Testis (tissue), 3 donors: ENCODE data around the gene PLG. TPM values are rescaled to one million over a fixed set of nuclear protein-coding genes. Genes with fewer than 3 reads are reported as not detected.
"Not testable (repeated sequence)": the region's sequence is repeated elsewhere in the genome, so short reads cannot be mapped to it uniquely, and the experiment has no call there.

ENCODE experiments used
- DNase-seq: peaks from one replicate; pipeline ENCODE4 v3.0.0-alpha.2; 2019
- H3K27ac ChIP-seq, 2 donors: fragments of 200-600 bp; sonication (generic); one replicate each; pipeline ENCODE4 v1.5.1; 2019
- H3K27me3 ChIP-seq: fragments of 200-600 bp; sonication (generic); one replicate; pipeline ENCODE4 v1.5.1; 2019
- H3K36me3 ChIP-seq: fragments of 200-600 bp; sonication (generic); one replicate; pipeline ENCODE4 v1.5.1; 2017; ENCODE audit warnings: low read depth; ENCODE audit errors: missing control alignments
- H3K4me1 ChIP-seq: fragments of 200-600 bp; sonication (generic); one replicate; pipeline ENCODE4 v1.5.1; 2019
- H3K4me3 ChIP-seq, 2 donors: fragments of 200-600 bp; sonication (generic); one replicate each; pipeline ENCODE4 v1.5.1; 2017 to 2019
- H3K9me3 ChIP-seq: fragments of 200-600 bp; sonication (generic); one replicate; pipeline ENCODE4 v1.5.1; 2017
- CTCF ChIP-seq, 3 experiments: fragments of 450-650 bp in 2 of 3; fragments of 200-600 bp in 1 of 3; sonication (generic) in 1 of 3; IDR thresholded peaks; one replicate each; pipeline ENCODE4 v1.5.1; 2016 to 2019; ENCODE audit warnings: antibody characterized with exemption in 3 of 3, mild to moderate bottlenecking in 2 of 3, moderate library complexity in 1 of 3
- POLR2A ChIP-seq: fragments of 450-650 bp; IDR thresholded peaks from one replicate; pipeline ENCODE4 v1.6.1; 2017; ENCODE audit warnings: antibody characterized with exemption, mild to moderate bottlenecking, moderate library complexity
- WGBS, 2 donors: methylation state at CpG; one replicate each; pipeline ENCODE4 v1.1.5; 2018; 5-methylcytosine and 5-hydroxymethylcytosine counted together
- intact Hi-C: fragments of 100-400 bp; cut with DNase I; formaldehyde crosslinking; loops from one replicate; pipeline ENCODE4 v1.15.1; 2023; ENCODE audit warnings: low total_unique reads
- polyA plus RNA-seq: library from polyadenylated mRNA; stranded (reverse); fragments of 350-450 nt; fragmentation: Illumina TruSeq; extraction: RNeasy Lipid Tissue Mini Kit (QIAGEN cat#74804); gene quantifications from one replicate; pipeline ENCODE4 v1.2.3, GENCODE V29; 2014; ENCODE audit warnings: low read depth, low replicate concordance; ENCODE audit not compliant: insufficient read depth
- total RNA-seq, 2 donors: library from RNA; depleted of rRNA; stranded (reverse); fragments of >200 nt; gene quantifications; one replicate each; pipeline ENCODE4 v1.2.3, GENCODE V29; 2016

The PLG gene
- total and polyA plus RNA-seq, 3 donors from 2014 or later = 0.62 to 1.5 TPM; not detected in 1

DNA sequence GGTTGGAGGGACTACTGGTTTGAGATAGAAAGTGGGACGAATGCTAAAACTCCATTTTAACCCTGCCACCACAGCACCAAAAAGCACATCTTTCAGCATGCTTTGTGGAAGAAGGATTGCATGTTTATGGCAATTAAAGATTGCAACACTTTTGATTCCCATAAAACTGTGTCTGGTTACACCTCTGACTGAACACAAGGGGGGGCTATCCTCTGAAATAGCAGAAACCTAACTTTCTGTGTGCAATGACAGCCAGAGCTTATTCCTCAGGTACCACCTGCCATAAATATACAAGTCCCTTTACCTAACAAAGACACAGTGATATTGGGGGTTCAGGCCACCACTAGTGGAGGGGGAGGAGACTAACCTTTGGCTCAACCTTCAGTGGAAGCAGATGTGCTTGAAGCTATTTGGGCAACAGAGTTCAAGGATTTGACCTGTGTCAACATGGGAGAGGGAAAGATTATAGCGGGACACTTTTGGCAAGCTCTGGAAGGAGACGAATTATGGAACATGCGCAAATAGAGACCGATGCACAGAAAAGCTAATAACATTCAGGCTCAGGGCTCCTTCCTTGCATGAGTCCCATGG is 9.6 kb upstream of the PLG start:
- no peak for TF ChIP-seq CTCF (IDR thresholded peaks at IDR 0.05)
- TF ChIP-seq POLR2A = no peak
- no peaks in the 10 kb centered on the region for H3K4me1 ChIP-seq
- H3K4me3 ChIP-seq = no peak overlapping the region
- no peaks in the 10 kb centered on the region for H3K36me3 ChIP-seq
- H3K27me3 ChIP-seq = no peaks in the 10 kb centered on the region
- H3K27ac ChIP-seq = no peak overlapping the region
- H3K9me3 ChIP-seq = no peaks in the 10 kb centered on the region
- DNase-seq = no peak
- WGBS, 2 donors = 89 to 96% methylated on average over 5 of the region's 5 CpGs
- intact Hi-C loops = no loop called here

DNA sequence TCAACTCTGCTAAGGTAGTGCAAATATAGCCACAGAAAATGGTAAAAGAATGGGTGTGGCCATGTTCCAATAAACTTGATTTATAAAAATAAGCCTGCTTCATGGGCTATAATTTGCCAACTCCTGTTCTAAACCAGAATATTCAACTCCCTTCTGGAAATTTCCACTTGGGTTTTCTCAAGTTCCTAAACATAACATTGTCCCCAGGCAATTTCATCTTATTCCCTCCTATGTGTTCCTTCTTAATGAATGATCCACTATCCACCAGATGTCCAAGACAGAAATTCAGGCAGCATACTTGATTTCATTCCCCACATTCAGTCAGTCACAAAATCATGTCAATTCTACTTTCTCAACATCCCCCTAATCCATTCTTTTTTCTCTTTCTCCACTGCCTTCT is 7.0 kb upstream of the PLG start:
- H3K9me3 ChIP-seq, H3K4me1 ChIP-seq, H3K27me3 ChIP-seq, intact Hi-C loops, DNase-seq, H3K4me3 ChIP-seq, H3K27ac ChIP-seq, H3K36me3 ChIP-seq: not testable (repeated sequence)

GRCh38 chr6:160695622-160696021 is 6.4 kb upstream of the PLG start:
- H3K4me3 ChIP-seq, DNase-seq, H3K27ac ChIP-seq, H3K4me1 ChIP-seq, H3K36me3 ChIP-seq, intact Hi-C loops, H3K27me3 ChIP-seq, H3K9me3 ChIP-seq: not testable (repeated sequence)
- 51 to 60% methylated on average over 2 of the region's 2 CpGs for WGBS, 2 donors

DNA sequence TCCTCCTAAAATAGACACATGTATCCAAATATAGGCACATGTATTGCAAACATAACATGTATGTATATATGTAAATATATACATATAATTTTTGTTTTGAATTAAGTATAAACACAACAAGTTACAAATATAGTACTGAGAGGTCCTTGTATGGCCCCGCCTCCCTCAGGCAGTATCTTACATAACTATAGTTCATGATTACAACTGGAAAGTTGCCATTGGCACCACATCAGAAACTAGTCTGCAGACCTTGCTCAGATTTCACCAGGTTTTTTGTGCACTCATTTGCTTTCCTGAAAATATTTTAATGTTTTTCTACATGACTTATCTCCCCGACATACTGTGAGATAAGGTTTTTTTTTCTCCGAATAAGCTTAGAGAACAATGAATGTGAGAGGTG is 5.2 kb upstream of the PLG start:
- intact Hi-C loops, H3K27ac ChIP-seq, H3K9me3 ChIP-seq, H3K4me3 ChIP-seq, DNase-seq, H3K27me3 ChIP-seq, H3K4me1 ChIP-seq, H3K36me3 ChIP-seq: not testable (repeated sequence)
- WGBS, 2 donors = 73 to 76% methylated on average over 3 of the region's 3 CpGs

- Histone ChIP-seq H3K4me3 (no peak overlapping the region), H3K27me3 (no peaks in the 10 kb centered on the region), H3K36me3 (no peaks in the 10 kb centered on the region), H3K27ac (no peak overlapping the region), H3K4me1 (no peaks in the 10 kb centered on the region), H3K9me3 (no peaks in the 10 kb centered on the region)
- no peak for TF ChIP-seq CTCF (IDR thresholded peaks at IDR 0.05)
- TF ChIP-seq POLR2A = no peak
- intact Hi-C loops = no loop called here
- 77 to 81% methylated on average over 6 of the region's 6 CpGs for WGBS, 2 donors
- no peak for DNase-seq
Observed at GRCh38 chr6:160697826-160698225, 4.2 kb upstream of the PLG start.

GRCh38 chr6:160704688-160705087 is 2.6 kb downstream of the PLG start:
- H3K4me1 ChIP-seq, H3K27ac ChIP-seq, intact Hi-C loops, DNase-seq, H3K36me3 ChIP-seq, H3K27me3 ChIP-seq, H3K9me3 ChIP-seq, H3K4me3 ChIP-seq: not testable (repeated sequence)
- 89 to 91% methylated on average over 7 of the region's 7 CpGs for WGBS, 2 donors

DNA sequence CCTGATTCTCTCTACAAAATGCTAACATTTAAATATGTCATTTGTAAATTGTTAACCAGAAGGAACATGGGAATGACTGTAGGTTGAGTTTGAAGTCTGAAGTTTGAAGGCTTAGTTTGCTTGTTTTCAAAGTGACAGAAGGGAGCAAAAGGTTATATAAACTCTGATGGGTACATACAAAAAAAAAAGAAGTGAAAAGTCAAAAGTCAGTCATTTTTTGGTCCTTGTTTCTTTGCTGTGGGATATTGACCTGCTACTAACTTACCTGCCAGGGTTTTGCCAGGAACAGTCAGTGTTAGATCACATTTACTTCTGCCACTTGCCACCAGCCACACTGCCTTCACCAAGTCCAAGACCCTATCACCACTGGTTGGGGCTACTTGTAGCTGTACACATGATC is 6.9 kb downstream of the PLG start:
- H3K27ac ChIP-seq, DNase-seq, H3K4me1 ChIP-seq, H3K36me3 ChIP-seq, H3K4me3 ChIP-seq, H3K27me3 ChIP-seq, H3K9me3 ChIP-seq, intact Hi-C loops: not testable (repeated sequence)
